SK-N-SH treated with all-trans-retinoic acid at 6 μM for 48 hours (cell line): ENCODE measurements around the gene FOXP3.

ENCODE experiments used
- ARNTL ChIP-seq: fragments of 450-650 bp; formaldehyde crosslinking; IDR thresholded peaks from 2 replicates; pipeline ENCODE4 v1.5.0; 2020; ENCODE audit warnings: low read depth, mild to moderate bottlenecking, moderate library complexity, borderline replicate concordance
- CREB5 ChIP-seq: fragments of 250-450 bp; sonication (Bioruptor Pico); IDR thresholded peaks from 2 replicates; pipeline ENCODE4 v1.5.1; 2020; ENCODE audit warnings: low read depth, mild to moderate bottlenecking, moderate library complexity
- ESRRG ChIP-seq: fragments of 250-450 bp; sonication (Bioruptor Pico); IDR thresholded peaks from 2 replicates; pipeline ENCODE4 v1.6.1; 2021; ENCODE audit warnings: mild to moderate bottlenecking
- PATZ1 ChIP-seq: fragments of 250-450 bp; sonication (Bioruptor Pico); IDR thresholded peaks from 2 replicates; pipeline ENCODE4 v1.8.0; 2020; ENCODE audit warnings: mild to moderate bottlenecking, moderate library complexity, borderline replicate concordance
- PPARA ChIP-seq: fragments of 250-450 bp; sonication (Bioruptor Pico); IDR thresholded peaks from 2 replicates; pipeline ENCODE4 v1.5.0; 2020; ENCODE audit warnings: mild to moderate bottlenecking, borderline replicate concordance
- SNAI2 ChIP-seq: fragments of 250-450 bp; sonication (Bioruptor Pico); IDR thresholded peaks from 2 replicates; pipeline ENCODE4 v1.5.0; 2020; ENCODE audit warnings: mild to moderate bottlenecking, moderate library complexity
- TCF4 ChIP-seq: fragments of 250-450 bp; sonication (Bioruptor Pico); IDR thresholded peaks from 2 replicates; pipeline ENCODE4 v1.8.0; 2021; ENCODE audit warnings: mild to moderate bottlenecking, moderate library complexity, borderline replicate concordance
- TOX ChIP-seq: fragments of 250-450 bp; sonication (Bioruptor Pico); IDR thresholded peaks from 2 replicates; pipeline ENCODE4 v1.8.0; 2021; ENCODE audit warnings: mild to moderate bottlenecking, moderate library complexity, borderline replicate concordance
- ZFP3 ChIP-seq: fragments of 250-450 bp; sonication (Bioruptor Pico); IDR thresholded peaks from 2 replicates; pipeline ENCODE4 v1.5.0; 2020; ENCODE audit warnings: mild to moderate bottlenecking, moderate library complexity

- no peak for TF ChIP-seq ESRRG (CRISPR knock-in tag)
- no peak for TF ChIP-seq PPARA (CRISPR knock-in tag)
- TF ChIP-seq TCF4 (CRISPR knock-in tag), result no peak
- no peak for TF ChIP-seq ZFP3 (CRISPR knock-in tag)
- no peak for TF ChIP-seq ARNTL (CRISPR knock-in tag)
- no peak for TF ChIP-seq CREB5 (CRISPR knock-in tag)
- TF ChIP-seq TOX (CRISPR knock-in tag), result no peak
- no peak for TF ChIP-seq PATZ1 (CRISPR knock-in tag)
- TF ChIP-seq SNAI2 (CRISPR knock-in tag), result no peak
Measured at GRCh38 chrX:49214416-49214815, 50.1 kb downstream of the FOXP3 start.
